ENCODE data around the gene CAMTA1.

The CAMTA1 gene

GRCh38 chr1:7185721-7186120 is 400.5 kb downstream of the CAMTA1 start:
- Histone ChIP-seq H3K36me3 (no peaks in the 10 kb centered on the region), H3K9me3 (replicated peaks in 1 of 11) (peaks cover 5 to 16% (median 7%) of the 10 kb centered on the region in 11 experiments; a peak in 21 of 22 replicates), H3K27ac (no peak overlapping the region), H3K4me1 (no peaks in the 10 kb centered on the region), H4K20me1 (no peaks in the 10 kb centered on the region), H3K27me3 (no peaks in the 10 kb centered on the region), H3K4me2 (no peak overlapping the region), H3K4me3 (no peak overlapping the region), H3K9ac (no peak overlapping the region)
- no peak for TF ChIP-seq Cebpa-rat (IDR thresholded peaks at IDR 0.05)

GRCh38 chr1:7186382-7187111 is 401.3 kb downstream of the CAMTA1 start:
- Histone ChIP-seq H3K36me3 (no peaks in the 10 kb centered on the region), H3K4me2 (no peak overlapping the region), H3K27ac (no peak overlapping the region), H3K9me3 (replicated peaks in 1 of 11) (peaks cover 0 to 8% (median 0%) of the 10 kb centered on the region in 11 experiments; a peak in 3 of 22 replicates), H3K4me3 (no peak overlapping the region), H3K27me3 (no peaks in the 10 kb centered on the region), H4K20me1 (no peaks in the 10 kb centered on the region), H3K9ac (no peak overlapping the region), H3K4me1 (no peaks in the 10 kb centered on the region)
- no peak for TF ChIP-seq Cebpa-rat (IDR thresholded peaks at IDR 0.05)

GRCh38 chr1:7187112-7187493 is 401.8 kb downstream of the CAMTA1 start:
- H3K36me3 ChIP-seq, result no peaks in the 10 kb centered on the region
- H4K20me1 ChIP-seq, result no peaks in the 10 kb centered on the region
- H3K4me1 ChIP-seq, result no peaks in the 10 kb centered on the region
- no peak overlapping the region for H3K4me3 ChIP-seq
- 0 out of 22 replicates have a peak, but pooled peaks cover 0 to 5% (median 0%) of the 10 kb centered on the region in 11 experiments for H3K9me3 ChIP-seq (replicated peaks in 1 of 11)
- H3K27ac ChIP-seq, result no peak overlapping the region
- H3K9ac ChIP-seq, result no peak overlapping the region
- no peak overlapping the region for H3K4me2 ChIP-seq
- TF ChIP-seq Cebpa-rat (IDR thresholded peaks at IDR 0.05), result no peak
- no peaks in the 10 kb centered on the region for H3K27me3 ChIP-seq

- H3K36me3 ChIP-seq, result no peaks in the 10 kb centered on the region
- H3K4me1 ChIP-seq, result no peaks in the 10 kb centered on the region
- TF ChIP-seq Cebpa-rat (IDR thresholded peaks at IDR 0.05), result no peak
- 0 out of 22 replicates have a peak, but pooled peaks cover 0 to 5% (median 0%) of the 10 kb centered on the region in 11 experiments for H3K9me3 ChIP-seq (replicated peaks in 1 of 11)
- H3K27ac ChIP-seq, result no peak overlapping the region
- H4K20me1 ChIP-seq, result no peaks in the 10 kb centered on the region
- no peaks in the 10 kb centered on the region for H3K27me3 ChIP-seq
- H3K4me3 ChIP-seq, result no peak overlapping the region
- no peak overlapping the region for H3K9ac ChIP-seq
- H3K4me2 ChIP-seq, result no peak overlapping the region
Observed at GRCh38 chr1:7190261-7190660, 405.0 kb downstream of the CAMTA1 start.

GRCh38 chr1:7192453-7192852 is 407.2 kb downstream of the CAMTA1 start:
- Histone ChIP-seq H3K4me1 (no peaks in the 10 kb centered on the region), H3K36me3 (no peaks in the 10 kb centered on the region), H3K9ac (no peak overlapping the region), H4K20me1 (no peaks in the 10 kb centered on the region), H3K27me3 (no peaks in the 10 kb centered on the region), H3K27ac (no peak overlapping the region), H3K4me2 (no peak overlapping the region), H3K4me3 (no peak overlapping the region), H3K9me3 (replicated peaks in 1 of 11) (0 out of 22 replicates have a peak, but pooled peaks cover 0 to 5% (median 0%) of the 10 kb centered on the region in 11 experiments)
- no peak for TF ChIP-seq Cebpa-rat (IDR thresholded peaks at IDR 0.05)

- Histone ChIP-seq H3K4me1 (no peaks in the 10 kb centered on the region), H3K4me2 (no peak overlapping the region), H3K27ac (no peak overlapping the region), H3K27me3 (no peaks in the 10 kb centered on the region), H3K4me3 (no peak overlapping the region), H3K9me3 (replicated peaks in 1 of 11) (no peaks in the 10 kb centered on the region), H3K9ac (no peak overlapping the region), H3K36me3 (no peaks in the 10 kb centered on the region), H4K20me1 (no peaks in the 10 kb centered on the region)
- no peak for TF ChIP-seq Cebpa-rat (IDR thresholded peaks at IDR 0.05)
Observed at GRCh38 chr1:7196036-7196911, 411.0 kb downstream of the CAMTA1 start.

- H3K4me2 ChIP-seq, result no peak overlapping the region
Observed at GRCh38 chr1:7198664-7199063, 413.4 kb downstream of the CAMTA1 start.

GRCh38 chr1:7199077-7199779 is 414.0 kb downstream of the CAMTA1 start:
- H3K9ac ChIP-seq, result no peak overlapping the region
- no peak overlapping the region for H3K27ac ChIP-seq
- no peaks in the 10 kb centered on the region for H3K4me1 ChIP-seq
- no peaks in the 10 kb centered on the region for H3K27me3 ChIP-seq
- no peak for TF ChIP-seq Cebpa-rat (IDR thresholded peaks at IDR 0.05)
- H4K20me1 ChIP-seq, result no peaks in the 10 kb centered on the region
- no peaks in the 10 kb centered on the region for H3K9me3 ChIP-seq (replicated peaks in 1 of 11)
- no peak overlapping the region for H3K4me3 ChIP-seq
- no peak overlapping the region for H3K4me2 ChIP-seq
- no peaks in the 10 kb centered on the region for H3K36me3 ChIP-seq

More at GRCh38 chr1:7198664-7199063, 413.4 kb downstream of the CAMTA1 start:
- no peaks in the 10 kb centered on the region for H3K36me3 ChIP-seq
- no peaks in the 10 kb centered on the region for H3K4me1 ChIP-seq
- TF ChIP-seq Cebpa-rat (IDR thresholded peaks at IDR 0.05), result no peak
- H4K20me1 ChIP-seq, result no peaks in the 10 kb centered on the region
- no peak overlapping the region for H3K9ac ChIP-seq
- no peaks in the 10 kb centered on the region for H3K9me3 ChIP-seq (replicated peaks in 1 of 11)
- H3K27ac ChIP-seq, result no peak overlapping the region
- no peaks in the 10 kb centered on the region for H3K27me3 ChIP-seq
- H3K4me3 ChIP-seq, result no peak overlapping the region

Measured in BLaER1 treated with 17β-estradiol and CSF1 and Interleukin-3, amounts not matched to agents 10 nM and 100 nM (cell line).